Measurements from ENCODE around the gene EEA1.

DNA sequence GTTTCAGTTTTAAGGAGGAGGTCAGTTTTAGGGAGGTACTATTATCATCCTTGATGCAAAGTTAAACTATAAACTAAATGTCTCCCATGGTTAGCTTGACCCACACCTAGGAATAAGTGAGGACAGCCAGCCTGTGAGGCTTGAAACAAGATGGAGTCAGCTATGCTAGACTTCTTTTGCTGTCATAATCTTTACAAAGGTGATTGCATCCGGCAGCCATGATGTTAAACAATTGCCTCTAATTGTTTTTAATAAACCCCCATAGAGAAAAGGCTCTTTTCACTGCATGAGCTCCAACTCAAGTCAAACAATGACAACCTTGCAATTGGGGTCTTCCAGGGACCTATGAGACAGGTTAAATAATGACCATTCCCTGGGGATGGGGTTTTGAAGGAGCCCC lies 45.7 kb upstream of the EEA1 start:
- TF ChIP-seq, protein P1, sequence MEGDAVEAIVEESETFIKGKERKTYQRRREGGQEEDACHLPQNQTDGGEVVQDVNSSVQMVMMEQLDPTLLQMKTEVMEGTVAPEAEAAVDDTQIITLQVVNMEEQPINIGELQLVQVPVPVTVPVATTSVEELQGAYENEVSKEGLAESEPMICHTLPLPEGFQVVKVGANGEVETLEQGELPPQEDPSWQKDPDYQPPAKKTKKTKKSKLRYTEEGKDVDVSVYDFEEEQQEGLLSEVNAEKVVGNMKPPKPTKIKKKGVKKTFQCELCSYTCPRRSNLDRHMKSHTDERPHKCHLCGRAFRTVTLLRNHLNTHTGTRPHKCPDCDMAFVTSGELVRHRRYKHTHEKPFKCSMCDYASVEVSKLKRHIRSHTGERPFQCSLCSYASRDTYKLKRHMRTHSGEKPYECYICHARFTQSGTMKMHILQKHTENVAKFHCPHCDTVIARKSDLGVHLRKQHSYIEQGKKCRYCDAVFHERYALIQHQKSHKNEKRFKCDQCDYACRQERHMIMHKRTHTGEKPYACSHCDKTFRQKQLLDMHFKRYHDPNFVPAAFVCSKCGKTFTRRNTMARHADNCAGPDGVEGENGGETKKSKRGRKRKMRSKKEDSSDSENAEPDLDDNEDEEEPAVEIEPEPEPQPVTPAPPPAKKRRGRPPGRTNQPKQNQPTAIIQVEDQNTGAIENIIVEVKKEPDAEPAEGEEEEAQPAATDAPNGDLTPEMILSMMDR (IDR thresholded peaks at IDR 0.05) = no peak
- TF ChIP-seq POLR2AphosphoS5 (IDR thresholded peaks at IDR 0.05) = no peak
